ENCODE results near the gene SYT15B.
"Not testable (repeated sequence)": the region's sequence is repeated elsewhere in the genome, so short reads cannot be mapped to it uniquely, and the experiment has no call there.

The SYT15B gene

DNA sequence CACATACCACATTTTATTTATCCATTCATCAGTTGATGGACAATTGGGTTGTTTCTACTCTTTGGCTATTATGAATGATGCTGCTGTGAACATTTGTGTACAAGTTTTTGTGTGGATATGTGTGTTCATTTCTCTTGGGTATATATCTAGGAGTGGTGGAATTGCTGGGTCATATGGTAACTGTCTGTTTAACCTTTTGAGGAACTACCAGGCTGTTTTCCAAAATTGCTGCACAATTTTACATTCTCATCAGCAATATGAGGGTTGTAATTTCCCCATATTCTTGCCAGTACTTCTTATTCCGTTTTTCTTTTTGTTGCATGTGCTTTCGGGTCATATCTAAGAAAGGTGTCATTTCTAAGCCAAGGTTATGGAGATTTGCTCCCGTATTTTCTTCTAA lies 38.3 kb downstream of the SYT15B start:
- not testable (repeated sequence) for DNase-seq

DNA sequence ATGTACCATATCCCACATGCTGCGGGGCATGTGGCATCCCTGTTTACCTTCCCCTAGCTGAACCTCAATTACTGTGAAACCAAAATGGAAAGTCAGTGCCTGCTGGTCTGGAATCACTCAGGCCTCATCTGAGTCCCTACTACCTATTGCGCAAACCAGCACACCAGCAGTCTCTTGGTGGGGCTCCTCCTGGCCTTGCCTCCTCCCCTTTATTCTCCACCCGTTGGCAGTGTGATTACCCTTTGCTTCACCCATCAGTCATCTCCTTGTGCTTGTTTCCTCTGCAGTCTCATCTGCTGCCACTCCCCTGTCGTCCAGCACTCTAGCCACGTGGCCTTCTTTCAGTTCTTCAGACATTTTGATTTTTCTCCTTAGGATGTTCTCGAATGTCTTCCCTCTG lies 39.3 kb downstream of the SYT15B start:
- not testable (repeated sequence) for DNase-seq

DNA sequence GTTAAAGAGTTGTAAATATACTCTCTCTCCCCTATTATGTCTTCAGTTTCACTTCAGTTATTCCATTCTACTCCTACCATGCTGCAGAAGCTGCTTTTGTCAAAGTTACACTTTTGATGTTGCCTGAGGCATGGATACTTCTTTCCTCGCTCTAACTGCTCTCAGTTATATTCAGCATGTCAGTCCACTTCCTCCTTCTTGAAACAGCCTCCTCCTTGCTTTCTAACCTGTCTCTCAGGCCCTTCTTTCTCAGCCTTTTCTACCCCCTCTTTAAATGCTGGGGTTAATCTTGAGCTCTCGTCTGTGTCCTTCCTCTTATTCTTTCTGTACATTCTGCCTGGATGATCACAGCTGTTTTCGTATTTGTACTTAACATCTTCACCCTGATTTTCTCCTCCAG lies 40.0 kb downstream of the SYT15B start:
- DNase-seq = not testable (repeated sequence)

DNA sequence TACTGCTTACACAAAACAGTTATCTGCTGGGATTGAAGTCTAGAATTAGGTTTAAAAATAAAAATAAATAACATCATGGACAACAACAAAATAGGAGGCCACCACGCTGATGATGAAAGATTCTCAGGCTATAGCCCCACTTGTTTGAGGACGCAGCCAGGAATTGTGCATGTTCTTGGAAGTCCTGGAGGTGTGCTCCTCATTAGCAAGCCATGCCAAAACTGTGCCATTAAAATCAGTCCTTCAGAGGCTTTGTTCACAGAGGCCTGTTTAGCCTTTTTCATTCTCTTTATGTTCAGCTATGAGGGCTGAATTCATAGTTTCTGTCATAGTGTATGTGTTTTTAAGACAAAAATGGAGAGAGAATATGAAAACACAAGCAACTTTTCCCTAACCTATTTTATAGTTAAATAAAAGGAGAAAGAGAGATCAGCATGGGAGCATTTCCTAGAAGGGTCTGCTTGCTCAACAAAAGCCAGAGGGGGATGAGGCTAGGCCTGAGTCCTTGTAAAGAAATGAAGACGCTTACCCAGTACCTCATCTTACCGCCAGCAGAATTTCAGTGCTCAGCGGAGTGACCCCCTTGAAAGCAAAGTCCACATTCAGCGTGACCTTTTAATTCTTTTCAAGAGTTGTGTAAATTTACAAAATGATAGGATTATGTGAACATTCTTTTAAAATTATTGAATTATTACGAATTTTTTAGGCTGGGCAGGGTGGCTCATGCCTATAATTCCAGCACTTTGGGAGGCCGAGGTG lies 46.2 kb downstream of the SYT15B start:
- DNase-seq = not testable (repeated sequence)
